ENCODE measurements around the gene DAAM1. TPM values are rescaled to one million over a fixed set of nuclear protein-coding genes. Genes with fewer than 3 reads are reported as not detected.

The DAAM1 gene
- total RNA-seq, 1 donor, result 18.5 TPM

DNA sequence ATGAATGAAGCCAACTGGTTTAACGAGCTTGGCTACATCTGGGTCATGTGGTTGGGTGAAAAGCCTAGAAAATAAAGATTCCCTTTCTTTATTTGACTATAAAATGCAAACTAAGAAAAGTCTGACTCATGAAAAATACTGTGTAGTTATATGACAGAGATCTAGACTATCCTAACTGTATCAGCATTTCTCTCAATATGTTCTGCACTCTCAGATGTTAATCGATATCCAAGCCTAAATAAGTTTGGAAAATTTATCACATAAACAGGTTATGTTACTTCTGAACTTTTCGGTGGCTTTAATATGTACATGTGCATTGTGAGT, 133.1 kb downstream of the DAAM1 start:
- no peak overlapping the region for H3K4me3 ChIP-seq (ENCODE audit: low read depth, low read length)
- no peak for DNase-seq (ENCODE audit: low read depth)
- TF ChIP-seq, protein P1, sequence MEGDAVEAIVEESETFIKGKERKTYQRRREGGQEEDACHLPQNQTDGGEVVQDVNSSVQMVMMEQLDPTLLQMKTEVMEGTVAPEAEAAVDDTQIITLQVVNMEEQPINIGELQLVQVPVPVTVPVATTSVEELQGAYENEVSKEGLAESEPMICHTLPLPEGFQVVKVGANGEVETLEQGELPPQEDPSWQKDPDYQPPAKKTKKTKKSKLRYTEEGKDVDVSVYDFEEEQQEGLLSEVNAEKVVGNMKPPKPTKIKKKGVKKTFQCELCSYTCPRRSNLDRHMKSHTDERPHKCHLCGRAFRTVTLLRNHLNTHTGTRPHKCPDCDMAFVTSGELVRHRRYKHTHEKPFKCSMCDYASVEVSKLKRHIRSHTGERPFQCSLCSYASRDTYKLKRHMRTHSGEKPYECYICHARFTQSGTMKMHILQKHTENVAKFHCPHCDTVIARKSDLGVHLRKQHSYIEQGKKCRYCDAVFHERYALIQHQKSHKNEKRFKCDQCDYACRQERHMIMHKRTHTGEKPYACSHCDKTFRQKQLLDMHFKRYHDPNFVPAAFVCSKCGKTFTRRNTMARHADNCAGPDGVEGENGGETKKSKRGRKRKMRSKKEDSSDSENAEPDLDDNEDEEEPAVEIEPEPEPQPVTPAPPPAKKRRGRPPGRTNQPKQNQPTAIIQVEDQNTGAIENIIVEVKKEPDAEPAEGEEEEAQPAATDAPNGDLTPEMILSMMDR (IDR thresholded peaks at IDR 0.05; ENCODE audit: insufficient read depth, low read length), result no peak

GRCh38 chr14:59325906-59326305, 137.4 kb downstream of the DAAM1 start:
- DNase-seq (ENCODE audit: low read depth), result no peak
- H3K4me3 ChIP-seq (ENCODE audit: low read depth, low read length), result no peak overlapping the region
- TF ChIP-seq, protein P1 (IDR thresholded peaks at IDR 0.05; ENCODE audit: insufficient read depth, low read length), result no peak

- TF ChIP-seq, protein P1 (IDR thresholded peaks at IDR 0.05; ENCODE audit: insufficient read depth, low read length), result no peak
- no peak for DNase-seq (ENCODE audit: low read depth)
- H3K4me3 ChIP-seq (ENCODE audit: low read depth, low read length), result no peak overlapping the region
These were observed 140.0 kb downstream of the DAAM1 start for GRCh38 chr14:59328454-59328853.

- no peak overlapping the region for H3K4me3 ChIP-seq (ENCODE audit: low read depth, low read length)
- TF ChIP-seq, protein P1 (IDR thresholded peaks at IDR 0.05; ENCODE audit: insufficient read depth, low read length), result no peak
- DNase-seq (ENCODE audit: low read depth), result no peak
These were observed 142.0 kb downstream of the DAAM1 start for GRCh38 chr14:59330455-59330854.

- H3K4me3 ChIP-seq (ENCODE audit: low read depth, low read length), result no peak overlapping the region
- DNase-seq (ENCODE audit: low read depth), result no peak
- TF ChIP-seq, protein P1 (IDR thresholded peaks at IDR 0.05; ENCODE audit: insufficient read depth, low read length), result no peak
These were observed 142.8 kb downstream of the DAAM1 start for GRCh38 chr14:59331217-59331616.

- H3K4me3 ChIP-seq (ENCODE audit: low read depth, low read length), result no peak overlapping the region
- DNase-seq (ENCODE audit: low read depth), result peak; percentile 92
- TF ChIP-seq, protein P1 (IDR thresholded peaks at IDR 0.05; ENCODE audit: insufficient read depth, low read length), result no peak
These were observed 144.3 kb downstream of the DAAM1 start for GRCh38 chr14:59332727-59333126.

GRCh38 chr14:59333235-59333634, 144.8 kb downstream of the DAAM1 start:
- H3K4me3 ChIP-seq (ENCODE audit: low read depth, low read length), result no peak overlapping the region
- TF ChIP-seq, protein P1 (IDR thresholded peaks at IDR 0.05; ENCODE audit: insufficient read depth, low read length), result no peak
- peak; percentile 20 for DNase-seq (ENCODE audit: low read depth)

Data from fibroblast of the aortic adventitia (primary cell).